Bone marrow (tissue), 2 donors: Measurements from ENCODE around the gene MAJIN.

Source experiments
- DNase-seq, 2 donors: peaks; one replicate each; lab custom pipeline; 2025; lab: John Stamatoyannopoulos, UW

The MAJIN gene

DNA sequence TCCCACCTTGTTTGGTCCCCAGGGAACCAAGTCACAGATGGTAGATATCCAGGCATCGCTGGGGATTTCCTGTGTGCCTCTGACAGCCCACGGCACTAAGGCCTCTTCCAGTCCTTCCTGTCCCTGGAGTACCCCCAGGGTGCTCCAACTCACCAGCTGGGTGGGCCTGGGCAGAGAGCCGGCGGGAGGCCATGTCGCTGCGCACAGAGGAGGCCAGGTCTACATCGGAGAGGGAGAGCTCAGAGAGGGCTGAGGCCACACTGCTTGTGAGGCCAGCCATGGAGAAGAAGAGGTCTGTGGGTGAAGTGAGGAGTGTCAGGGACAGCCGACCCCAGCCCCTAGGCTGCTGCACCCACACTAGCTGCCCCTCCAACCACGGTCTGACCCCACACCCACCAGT, 60.2 kb downstream of the MAJIN start:
- DNase-seq = no peak

GRCh38 chr11:64911142-64911541, 60.8 kb downstream of the MAJIN start:
- DNase-seq = no peak

GRCh38 chr11:64910451-64911093, 61.3 kb downstream of the MAJIN start:
- DNase-seq = no peak

GRCh38 chr11:64909653-64910343, 62.1 kb downstream of the MAJIN start:
- DNase-seq = no peak

DNA sequence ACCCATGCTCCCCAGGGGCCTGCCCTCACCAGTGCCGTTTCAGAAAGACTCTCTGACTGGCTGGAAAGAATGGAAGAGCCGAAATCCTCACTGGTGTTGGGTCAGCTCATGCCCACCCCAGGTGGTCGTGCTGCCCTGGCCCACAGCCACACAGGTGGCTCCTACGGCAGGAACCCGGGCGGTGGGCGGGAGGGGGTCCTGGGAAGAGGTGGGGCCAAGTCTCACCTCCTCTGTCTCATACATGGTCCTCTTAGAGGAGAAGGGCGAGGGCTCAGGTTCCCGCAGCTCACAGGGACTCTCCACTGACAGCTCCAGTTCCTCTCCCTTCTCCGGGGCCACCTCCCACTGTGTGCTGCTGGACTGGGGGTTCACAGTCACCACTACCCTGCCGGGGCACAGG, 63.1 kb downstream of the MAJIN start:
- DNase-seq = no peak

DNA sequence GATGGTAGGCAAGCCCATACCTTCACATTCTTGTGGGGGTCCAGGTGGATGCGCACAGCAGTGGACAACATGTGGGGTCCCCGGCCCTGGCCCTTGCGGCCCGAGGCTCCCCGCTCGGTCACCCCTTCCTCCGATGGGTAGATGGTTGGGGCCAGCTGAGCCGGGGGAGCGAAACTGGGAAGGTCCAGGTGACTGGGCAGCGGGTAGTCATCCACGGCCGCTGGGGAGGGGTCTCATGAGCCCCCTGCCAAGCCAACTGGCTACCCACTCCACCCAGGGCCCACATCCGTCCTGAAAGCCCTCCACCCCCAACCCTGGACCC, 65.6 kb downstream of the MAJIN start:
- DNase-seq = no peak

DNA sequence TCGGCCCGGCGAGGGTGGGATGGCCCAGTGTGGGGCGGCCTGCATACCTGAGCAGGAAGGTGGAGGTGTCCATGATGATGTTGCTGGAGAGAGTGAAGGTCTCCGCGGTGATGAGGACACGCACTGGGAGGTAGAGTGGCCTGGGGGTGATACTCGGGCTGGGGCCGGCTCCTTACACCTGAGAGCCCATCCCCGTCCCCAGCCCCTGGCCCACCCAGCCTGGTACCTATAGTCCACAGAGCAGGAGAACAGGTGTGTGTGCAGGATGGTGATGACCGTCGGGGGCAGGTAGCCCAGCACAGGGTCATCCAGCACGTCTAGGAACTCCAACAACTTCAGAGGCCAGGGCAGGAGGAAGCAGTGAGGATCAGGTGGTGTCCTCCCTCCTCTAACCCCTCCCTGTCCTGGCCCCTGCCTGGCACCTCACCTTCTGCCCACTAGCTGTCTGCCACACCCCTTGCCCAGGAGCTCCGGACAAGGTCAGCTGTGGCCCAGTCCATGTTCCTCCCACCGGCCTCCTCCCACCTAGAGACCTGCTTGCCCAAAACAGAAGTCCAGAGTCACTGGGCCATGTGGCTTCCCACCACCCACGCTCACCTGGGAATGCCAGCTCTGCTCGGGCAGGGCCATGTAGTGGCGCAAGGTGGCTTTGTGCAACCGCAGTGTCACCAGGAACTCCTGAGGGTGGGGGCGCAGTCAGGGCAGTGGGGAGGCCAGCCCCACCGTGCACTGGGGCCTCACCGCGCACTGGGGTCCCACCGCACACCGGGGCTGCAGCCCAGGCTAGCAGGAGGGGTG, 66.2 kb downstream of the MAJIN start:
- DNase-seq = no peak

DNA sequence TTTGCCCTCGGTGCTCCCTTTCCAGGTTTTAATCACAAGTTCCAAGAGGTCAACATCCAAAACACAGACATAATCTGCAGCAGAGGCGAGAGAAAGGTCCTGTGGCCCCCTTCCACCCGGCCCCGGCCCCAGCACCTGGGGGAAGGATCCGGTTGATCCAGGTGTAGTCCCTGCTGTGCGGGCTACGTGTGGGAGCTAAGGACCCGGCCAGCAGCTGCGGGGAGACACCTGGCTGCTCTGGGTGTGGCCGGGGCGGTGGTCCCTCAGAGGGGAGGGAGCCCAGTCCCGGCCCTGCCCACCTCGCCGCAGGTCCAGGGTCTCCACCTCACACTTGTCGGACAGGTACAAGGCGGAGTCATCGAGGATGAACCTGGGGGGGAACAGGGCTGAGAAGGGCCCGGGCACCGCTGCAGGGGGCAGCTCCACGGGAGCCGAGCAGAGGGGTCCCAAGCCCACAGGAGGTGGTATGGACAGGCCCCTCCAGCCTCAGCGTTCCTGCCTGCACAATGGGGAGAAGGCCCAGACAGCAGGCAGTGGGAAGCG, 68.5 kb downstream of the MAJIN start:
- DNase-seq = no peak

- no peak for DNase-seq
Observed at GRCh38 chr11:64902102-64902900, 69.6 kb downstream of the MAJIN start.

DNA sequence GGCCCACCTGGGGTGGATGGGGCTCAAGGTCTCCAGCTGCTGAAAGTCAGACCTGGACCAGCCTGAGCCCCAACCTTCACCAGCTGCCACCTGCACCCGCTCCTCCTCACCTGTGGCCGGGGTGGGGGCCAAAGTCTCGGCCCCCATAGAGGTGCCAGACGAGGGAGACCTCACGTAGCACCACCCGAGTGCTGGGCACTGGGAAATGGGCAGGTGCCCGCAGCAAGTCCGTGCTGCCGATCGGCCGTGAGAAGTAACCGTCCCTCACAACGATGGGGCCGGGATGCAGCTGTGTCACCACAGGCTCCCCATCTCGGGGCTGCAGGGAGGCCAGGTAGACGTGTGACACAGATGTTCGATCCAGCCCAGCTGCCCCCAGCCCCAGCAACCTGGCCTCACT, 71.1 kb downstream of the MAJIN start:
- no peak for DNase-seq

GRCh38 chr11:64900263-64900678, 71.6 kb downstream of the MAJIN start:
- no peak for DNase-seq

DNA sequence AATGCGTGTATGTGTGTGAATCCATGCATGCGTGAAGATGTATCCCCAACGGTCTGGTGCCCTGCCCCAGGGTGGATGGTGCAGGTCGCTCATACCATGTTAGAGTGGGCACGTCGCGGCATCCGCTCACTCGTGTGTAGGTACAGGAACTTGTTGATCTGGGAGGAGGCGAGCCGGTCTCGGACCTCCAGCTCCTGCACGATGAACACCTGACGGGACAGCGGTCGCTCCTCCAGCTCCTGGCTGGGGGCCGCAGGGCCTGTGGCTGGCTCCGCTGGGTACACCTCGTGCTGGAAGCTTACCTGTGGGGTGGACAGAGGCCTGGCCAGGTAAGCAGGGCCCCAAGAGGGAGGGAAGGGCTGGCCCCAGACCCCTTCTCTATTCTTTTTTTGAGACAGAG, 73.4 kb downstream of the MAJIN start:
- no peak for DNase-seq

DNA sequence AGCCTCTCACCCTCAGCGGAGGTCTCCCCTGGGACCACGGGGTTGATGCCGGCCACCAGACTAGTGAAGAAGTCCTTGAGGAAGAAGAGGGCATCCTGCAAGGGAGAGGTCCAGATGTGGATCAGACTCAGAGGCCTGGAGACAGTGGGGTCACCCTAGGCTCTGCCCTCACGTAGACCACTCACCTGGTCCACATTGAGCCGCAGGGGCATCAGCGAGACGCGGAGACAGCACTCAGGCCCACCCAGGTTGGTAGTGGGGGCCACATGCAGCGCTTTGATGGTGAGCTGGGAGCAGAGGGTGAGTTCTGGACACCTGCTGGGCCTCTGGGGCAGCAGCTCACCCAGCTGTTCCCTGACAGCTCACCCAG, 73.8 kb downstream of the MAJIN start:
- DNase-seq = no peak

- no peak for DNase-seq
Observed at GRCh38 chr11:64897381-64898075, 74.4 kb downstream of the MAJIN start.

DNA sequence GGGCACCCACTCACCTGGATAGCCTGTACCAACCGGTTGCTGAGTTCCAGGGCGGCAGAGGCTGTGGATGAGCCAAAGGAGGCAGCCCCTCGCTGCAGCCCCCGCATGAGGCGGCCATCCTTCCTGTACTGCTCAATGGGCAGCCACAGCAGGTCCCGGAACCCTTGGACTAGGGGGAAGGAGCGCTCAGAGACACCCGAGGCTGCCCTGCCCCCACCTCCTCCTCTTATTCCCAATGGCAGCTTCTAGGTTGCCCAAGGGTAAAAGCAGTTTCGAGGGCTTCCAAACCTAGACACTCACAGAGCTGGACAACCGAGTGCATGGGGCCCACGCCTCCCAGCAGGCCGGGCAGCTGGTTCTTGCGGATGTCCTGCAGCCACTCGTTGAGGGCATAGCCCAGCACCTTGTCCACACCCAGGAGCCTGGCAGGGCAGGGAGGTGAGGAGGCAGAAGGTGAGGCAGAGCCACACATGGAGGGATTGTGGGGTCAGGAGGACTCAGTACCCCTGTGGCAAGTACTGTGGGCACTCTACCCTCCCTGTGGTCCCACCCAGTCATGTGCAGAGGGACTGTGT, 75.4 kb downstream of the MAJIN start:
- no peak for DNase-seq

DNA sequence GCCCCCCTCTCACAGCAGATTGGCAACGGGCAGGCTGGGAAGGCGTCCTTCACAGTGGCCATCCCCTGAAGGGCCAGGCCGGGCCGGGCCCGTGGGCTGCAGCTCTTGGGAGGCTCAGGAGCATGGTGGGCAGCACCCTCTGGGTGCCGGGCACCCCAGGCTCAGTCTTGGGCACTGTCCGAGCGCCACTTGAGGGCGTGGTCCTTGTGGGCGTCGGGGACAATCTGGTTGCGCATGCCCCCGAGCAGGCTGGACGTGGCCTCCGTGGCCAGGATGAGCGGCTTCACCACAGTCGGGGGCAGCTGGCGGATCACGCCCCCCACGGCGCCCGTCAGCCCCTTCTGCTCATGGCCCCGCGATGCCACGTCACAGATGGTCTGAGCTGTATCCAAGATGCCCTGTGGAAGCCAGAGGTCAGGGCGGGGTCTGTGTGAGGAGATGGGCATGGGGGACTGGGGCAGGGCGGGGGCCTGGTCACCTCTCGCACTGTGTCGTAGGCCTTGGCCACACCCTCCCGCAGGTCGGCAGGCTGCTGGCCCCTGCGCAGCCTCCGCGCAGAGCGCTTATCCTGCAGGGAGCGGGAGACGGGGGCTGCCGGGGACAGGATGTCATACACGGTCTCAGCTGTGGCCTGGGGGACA, 77.0 kb downstream of the MAJIN start:
- no peak for DNase-seq

GRCh38 chr11:64894070-64894811, 77.7 kb downstream of the MAJIN start:
- peak; percentile 70 to 81 for DNase-seq

DNA sequence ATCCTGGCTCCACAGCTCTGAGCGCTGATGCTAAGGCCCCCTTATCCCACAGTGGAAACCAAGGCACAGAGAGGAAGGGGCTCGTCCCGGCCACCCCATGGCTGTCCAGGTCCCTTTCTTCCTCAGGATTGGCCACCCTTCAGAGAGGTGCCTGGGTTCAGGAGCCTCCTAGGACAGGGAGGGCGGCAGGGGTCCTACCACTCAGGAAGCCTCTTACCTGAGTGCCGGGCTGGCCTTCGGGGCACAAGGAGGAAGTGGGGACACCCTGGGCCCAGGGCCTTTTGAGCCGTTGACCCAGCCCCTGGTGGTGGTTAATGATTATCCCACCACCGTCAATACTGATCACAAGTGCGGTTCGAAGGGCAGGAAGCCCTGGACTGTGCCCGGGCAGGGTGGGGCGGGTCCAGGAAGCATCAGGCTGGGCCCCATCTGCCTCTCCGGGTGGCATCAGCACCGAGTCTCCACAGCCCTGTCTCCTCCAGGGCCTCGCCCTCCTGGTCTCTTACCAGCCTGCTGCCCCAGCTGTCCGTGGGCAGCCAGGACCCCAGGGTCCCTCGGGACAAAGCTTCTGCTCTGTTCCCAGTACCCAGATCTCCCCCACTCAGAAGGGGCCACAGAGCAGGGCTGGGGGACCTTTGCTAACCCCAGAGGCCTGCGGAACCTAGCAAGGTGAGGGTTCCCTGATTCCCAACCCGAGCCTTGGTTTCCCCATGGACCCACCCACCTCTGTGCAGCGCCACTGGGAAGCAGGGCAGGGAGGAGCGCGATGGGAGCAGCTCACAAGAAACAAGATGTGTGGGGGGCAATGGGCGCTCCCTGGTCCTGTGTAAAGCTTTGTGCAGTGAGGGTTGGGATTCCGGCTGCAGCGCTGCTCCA, 78.5 kb downstream of the MAJIN start:
- no peak for DNase-seq

- no peak for DNase-seq
Observed at GRCh38 chr11:64892838-64893193, 79.1 kb downstream of the MAJIN start.
